Trophoblast cell (in vitro differentiated cells and primary cell): ENCODE measurements around the gene RREB1.
A peak's percentile ranks its signal among the peaks of the same experiment; 100 is the strongest.

Experiments
- DNase-seq, 2 donors: peaks; one replicate each; pipeline ENCODE4 v3.0.0-alpha.2; 2016
- H2AFZ ChIP-seq: 2 replicates; pipeline ENCODE4 v1.6.1; 2013; ENCODE audit warnings: low read length, moderate library complexity, mild to moderate bottlenecking; ENCODE audit not compliant: insufficient read depth, poor library complexity
- H2AK5ac ChIP-seq: 2 replicates; pipeline ENCODE4 v1.6.1; 2013; ENCODE audit warnings: mild to moderate bottlenecking, low read length
- H2BK120ac ChIP-seq: 2 replicates; pipeline ENCODE4 v1.6.1; 2013; ENCODE audit warnings: low read length, mild to moderate bottlenecking, moderate library complexity; ENCODE audit not compliant: insufficient read depth, poor library complexity
- H2BK12ac ChIP-seq: 2 replicates; pipeline ENCODE4 v1.6.1; 2013; ENCODE audit warnings: mild to moderate bottlenecking, low read length, moderate library complexity
- H2BK5ac ChIP-seq: 2 replicates; pipeline ENCODE4 v1.6.1; 2013; ENCODE audit warnings: low read length, low read depth, moderate library complexity, mild to moderate bottlenecking; ENCODE audit not compliant: poor library complexity
- H3K14ac ChIP-seq: 2 replicates; pipeline ENCODE4 v1.6.1; 2013; ENCODE audit warnings: mild to moderate bottlenecking, low read length
- H3K18ac ChIP-seq: 2 replicates; pipeline ENCODE4 v1.6.1; 2013; ENCODE audit warnings: mild to moderate bottlenecking, low read length
- H3K23ac ChIP-seq: 2 replicates; pipeline ENCODE4 v1.6.1; 2013; ENCODE audit warnings: low read length
- H3K27ac ChIP-seq: 2 replicates; pipeline ENCODE4 v1.5.1; 2013; ENCODE audit warnings: low read depth, mild to moderate bottlenecking, inconsistent platforms, low read length, moderate library complexity
- H3K27me3 ChIP-seq: 2 replicates; pipeline ENCODE4 v1.6.1; 2013; ENCODE audit warnings: inconsistent platforms, mild to moderate bottlenecking, low read length, moderate library complexity; ENCODE audit not compliant: insufficient read depth
- H3K36me3 ChIP-seq, 2 experiments: 1 replicate in 1 of 2; 2 replicates in 1 of 2; pipeline ENCODE4 v1.6.1; 2013; ENCODE audit warnings: low read length in 2 of 2, mild to moderate bottlenecking in 2 of 2, moderate library complexity in 1 of 2; ENCODE audit not compliant: insufficient read depth in 2 of 2, control insufficient read depth in 1 of 2
- H3K4ac ChIP-seq: 2 replicates; pipeline ENCODE4 v1.6.1; 2013; ENCODE audit warnings: low read depth, mild to moderate bottlenecking, low read length, moderate library complexity
- H3K4me1 ChIP-seq, 2 experiments: 1 replicate in 1 of 2; 2 replicates in 1 of 2; pipeline ENCODE4 v1.6.1; 2013; ENCODE audit warnings: low read length in 2 of 2, mild to moderate bottlenecking in 2 of 2, moderate library complexity in 1 of 2; ENCODE audit not compliant: insufficient read depth in 2 of 2, control insufficient read depth in 1 of 2
- H3K4me2 ChIP-seq: 2 replicates; pipeline ENCODE4 v1.6.1; 2013; ENCODE audit warnings: inconsistent platforms, mild to moderate bottlenecking, low read length, moderate library complexity
- H3K4me3 ChIP-seq: 2 replicates; pipeline ENCODE4 v1.5.1; 2013; ENCODE audit warnings: mild to moderate bottlenecking, low read depth, low read length, inconsistent platforms
- H3K79me1 ChIP-seq: one replicate; pipeline ENCODE4 v1.6.1; 2013; ENCODE audit warnings: low read length
- H3K79me2 ChIP-seq: 2 replicates; pipeline ENCODE4 v1.6.1; 2013; ENCODE audit warnings: low read length, mild to moderate bottlenecking; ENCODE audit not compliant: control insufficient read depth, insufficient read depth, poor library complexity
- H3K9ac ChIP-seq: 2 replicates; pipeline ENCODE4 v1.6.1; 2013; ENCODE audit warnings: mild to moderate bottlenecking, low read length
- H3K9me3 ChIP-seq: 2 replicates; pipeline ENCODE4 v1.6.1; 2013; ENCODE audit warnings: low read depth, mild to moderate bottlenecking, control low read depth, inconsistent platforms, low read length; ENCODE audit not compliant: insufficient read depth
- H4K12ac ChIP-seq: 2 replicates; pipeline ENCODE4 v1.6.1; 2013; ENCODE audit warnings: low read depth, mild to moderate bottlenecking, low read length, moderate library complexity
- H4K8ac ChIP-seq: 2 replicates; pipeline ENCODE4 v1.6.1; 2013; ENCODE audit warnings: low read depth, mild to moderate bottlenecking, low read length, moderate library complexity
- H4K91ac ChIP-seq: one replicate; pipeline ENCODE4 v1.6.1; 2013; ENCODE audit warnings: low read depth, mild to moderate bottlenecking, low read length, moderate library complexity
- WGBS: extraction: QIAGEN DNeasy Blood & Tissue Kit; methylation state at CpG from one replicate; pipeline ENCODE4 v1.1.7; 2013; ENCODE audit warnings: missing lambda C conversion rate; ENCODE audit not compliant: insufficient read length, insufficient coverage; ENCODE audit errors: extremely low coverage; 5-methylcytosine and 5-hydroxymethylcytosine counted together

RREB1 gene

DNA sequence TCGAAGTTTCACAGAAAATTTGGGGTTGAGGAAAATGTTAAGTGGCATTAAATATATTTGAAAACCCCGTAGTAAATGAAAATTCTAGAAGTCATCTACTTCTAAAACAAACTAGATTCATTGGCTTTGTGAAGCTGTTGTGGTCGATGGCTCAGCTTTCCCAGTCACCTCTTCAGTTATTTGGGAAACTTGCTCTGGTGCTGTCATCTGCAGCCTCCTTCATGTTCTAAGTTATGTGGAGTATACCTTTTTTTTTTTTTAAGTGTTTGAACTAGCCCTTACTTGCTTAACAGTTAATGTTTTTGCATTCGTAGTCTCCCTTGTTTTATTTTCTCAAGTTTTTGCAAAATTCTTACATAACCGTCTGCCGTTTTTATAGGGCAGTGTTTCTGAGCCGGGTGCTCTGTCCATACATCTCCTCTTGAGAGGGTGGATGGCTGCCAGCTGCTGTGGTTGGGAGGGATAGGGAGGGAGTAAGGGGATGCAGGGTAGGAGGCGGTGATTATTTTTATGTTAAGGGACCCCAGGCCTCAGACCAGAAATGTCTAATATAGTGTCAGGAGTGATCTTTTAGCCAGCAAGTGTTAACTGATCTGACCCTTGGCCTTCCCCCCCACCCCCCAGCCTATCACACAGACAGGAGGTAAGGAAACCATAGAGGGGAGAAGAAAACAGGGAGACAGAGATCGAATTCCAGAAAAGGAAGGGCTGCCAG is 7.1 kb downstream of the RREB1 start:
- H3K4me3 ChIP-seq: no peak overlapping the region
- no peaks in the 10 kb centered on the region for H3K9me3 ChIP-seq
- H3K79me2 ChIP-seq: peaks cover 18% of the 10 kb centered on the region
- no peaks in the 10 kb centered on the region for H3K36me3 ChIP-seq
- H3K27me3 ChIP-seq: no peaks in the 10 kb centered on the region
- no peak overlapping the region for H2AK5ac ChIP-seq
- no peak overlapping the region for H3K18ac ChIP-seq
- no peak overlapping the region for H2BK12ac ChIP-seq
- H4K12ac ChIP-seq: no peak overlapping the region
- no peak overlapping the region for H3K4me2 ChIP-seq
- H2AFZ ChIP-seq: no peak overlapping the region
- no peak overlapping the region for H3K14ac ChIP-seq
- no peak overlapping the region for H2BK120ac ChIP-seq
- no peak overlapping the region for H4K8ac ChIP-seq
- H3K23ac ChIP-seq: no peak overlapping the region
- no peak overlapping the region for H3K27ac ChIP-seq
- WGBS: no CpG with 5 or more reads among the region's 9 CpGs
- H3K4ac ChIP-seq: peak overlapping the region; percentile 87
- H3K4me1 ChIP-seq: peaks cover 5 to 23% of the 10 kb centered on the region in 2 experiments
- DNase-seq: no peak
- H2BK5ac ChIP-seq: no peak overlapping the region
- no peak overlapping the region for H3K9ac ChIP-seq
- no peak overlapping the region for H4K91ac ChIP-seq
- H3K79me1 ChIP-seq: peaks cover 6% of the 10 kb centered on the region

DNA sequence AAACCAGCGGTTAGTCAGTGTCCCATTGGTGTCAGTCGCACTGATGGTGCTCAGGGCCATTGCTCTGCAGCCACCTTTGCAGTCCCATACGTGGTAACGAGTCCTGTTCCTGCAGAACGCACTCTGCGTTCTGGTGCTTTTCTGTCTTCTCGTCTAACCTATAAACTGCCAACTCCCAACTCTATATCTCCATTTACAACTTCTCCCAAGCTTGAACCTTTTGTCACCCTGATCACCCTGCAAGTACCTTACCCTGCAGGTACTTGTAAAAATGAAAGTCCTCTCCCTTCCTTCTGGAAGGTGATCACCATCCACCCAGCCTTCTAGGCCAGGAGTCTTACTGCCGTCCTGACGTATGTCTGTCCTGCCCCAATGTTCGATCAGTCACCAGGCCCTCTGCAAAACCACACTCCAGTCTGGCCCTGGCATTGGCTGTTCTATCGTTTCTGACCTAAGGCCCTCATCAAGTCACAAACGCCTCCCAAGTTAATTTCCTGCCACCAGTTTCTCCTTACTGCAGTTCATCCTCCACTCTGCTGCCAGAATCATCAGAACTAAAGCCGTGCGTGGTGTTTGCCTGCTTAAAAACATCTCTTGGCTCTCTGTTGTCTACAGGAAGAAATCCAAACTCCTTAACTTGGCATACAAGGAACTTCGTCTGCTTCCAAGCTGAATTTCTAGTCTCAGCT is 7.9 kb downstream of the RREB1 start:
- no peak overlapping the region for H3K23ac ChIP-seq
- H3K27me3 ChIP-seq: no peaks in the 10 kb centered on the region
- H3K79me1 ChIP-seq: peaks cover 6% of the 10 kb centered on the region
- no peak overlapping the region for H2BK120ac ChIP-seq
- DNase-seq: no peak
- H3K14ac ChIP-seq: no peak overlapping the region
- H3K9ac ChIP-seq: no peak overlapping the region
- peaks cover 21% of the 10 kb centered on the region for H3K79me2 ChIP-seq
- H4K12ac ChIP-seq: no peak overlapping the region
- H3K18ac ChIP-seq: no peak overlapping the region
- peaks cover 5 to 23% of the 10 kb centered on the region in 2 experiments for H3K4me1 ChIP-seq
- no peak overlapping the region for H3K4me3 ChIP-seq
- H3K4ac ChIP-seq: peak overlapping the region; percentile 86
- no peak overlapping the region for H2BK5ac ChIP-seq
- no peak overlapping the region for H2AK5ac ChIP-seq
- H4K8ac ChIP-seq: no peak overlapping the region
- no peak overlapping the region for H3K4me2 ChIP-seq
- H2BK12ac ChIP-seq: no peak overlapping the region
- H3K27ac ChIP-seq: no peak overlapping the region
- H3K9me3 ChIP-seq: no peaks in the 10 kb centered on the region
- H4K91ac ChIP-seq: no peak overlapping the region
- H3K36me3 ChIP-seq: peaks cover 3% of the 10 kb centered on the region in 2 experiments
- H2AFZ ChIP-seq: no peak overlapping the region
- WGBS: no CpG with 5 or more reads among the region's 15 CpGs

DNA sequence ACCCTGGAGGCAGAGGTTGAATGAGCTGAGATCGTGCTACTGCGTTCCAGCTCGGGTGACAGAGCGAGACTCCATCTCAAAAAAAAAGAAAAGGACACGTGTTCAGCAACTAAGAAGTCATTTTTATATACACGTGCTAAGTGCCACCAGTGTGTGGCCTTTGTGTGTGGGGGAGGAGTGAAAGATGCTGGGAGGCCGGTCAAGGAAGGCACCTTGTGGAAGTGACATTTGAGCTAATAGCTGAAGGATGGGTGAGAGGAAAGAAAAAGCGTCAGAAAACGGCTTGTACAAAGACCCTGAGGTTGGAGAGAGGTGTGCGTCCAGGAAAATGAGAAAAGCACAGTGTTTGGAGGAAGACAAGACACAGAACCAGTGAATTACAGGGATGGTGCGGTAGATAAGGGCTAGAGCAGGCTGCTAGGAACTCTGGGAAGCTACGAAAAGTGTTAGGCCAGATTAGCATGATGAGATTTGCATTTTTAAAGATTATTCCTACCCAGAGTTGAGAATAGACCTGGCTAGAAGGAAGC is 11.6 kb downstream of the RREB1 start:
- H3K9me3 ChIP-seq: no peaks in the 10 kb centered on the region
- H2BK120ac ChIP-seq: no peak overlapping the region
- peaks cover 1% of the 10 kb centered on the region for H3K79me1 ChIP-seq
- H4K91ac ChIP-seq: no peak overlapping the region
- H2BK12ac ChIP-seq: no peak overlapping the region
- H3K4me2 ChIP-seq: no peak overlapping the region
- H3K27me3 ChIP-seq: no peaks in the 10 kb centered on the region
- H4K12ac ChIP-seq: no peak overlapping the region
- peak overlapping the region; percentile 1 for H3K23ac ChIP-seq
- H3K14ac ChIP-seq: no peak overlapping the region
- no peak overlapping the region for H2AK5ac ChIP-seq
- H3K4me3 ChIP-seq: no peak overlapping the region
- H3K18ac ChIP-seq: no peak overlapping the region
- H3K9ac ChIP-seq: no peak overlapping the region
- H3K4me1 ChIP-seq: peaks cover 4 to 16% of the 10 kb centered on the region in 2 experiments
- no peak for DNase-seq
- H3K36me3 ChIP-seq: peaks cover 7 to 9% of the 10 kb centered on the region in 2 experiments
- no peak overlapping the region for H2AFZ ChIP-seq
- H2BK5ac ChIP-seq: no peak overlapping the region
- WGBS: no CpG with 5 or more reads among the region's 12 CpGs
- peak overlapping the region; percentile 8 for H3K4ac ChIP-seq
- H4K8ac ChIP-seq: no peak overlapping the region
- H3K79me2 ChIP-seq: peaks cover 20% of the 10 kb centered on the region
- no peak overlapping the region for H3K27ac ChIP-seq

DNA sequence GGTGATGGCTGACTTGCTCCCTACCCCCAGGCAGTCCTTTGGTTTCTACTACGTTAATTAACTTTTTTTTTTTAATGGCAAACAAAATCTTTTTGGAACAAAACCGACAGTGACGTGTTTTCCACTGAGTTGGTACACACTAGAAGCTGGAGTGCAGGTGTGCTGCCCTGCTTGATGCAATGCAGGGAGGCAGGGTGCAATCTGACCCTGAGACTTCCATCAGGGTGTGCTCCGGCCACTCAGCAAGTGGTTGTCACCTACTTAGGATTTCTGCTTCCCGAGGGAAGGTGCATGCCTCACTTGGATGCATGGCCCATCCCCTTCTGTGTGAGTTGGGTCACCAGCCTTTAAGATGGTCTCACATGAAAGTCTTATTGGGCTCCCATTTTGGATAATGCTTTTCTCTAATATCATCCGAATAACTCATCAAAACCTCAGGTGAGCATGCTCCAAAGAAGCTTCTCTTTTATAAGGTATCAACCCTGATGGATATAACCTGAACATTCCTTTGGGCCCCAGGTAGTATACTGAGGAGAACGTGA is 14.0 kb downstream of the RREB1 start:
- Histone ChIP-seq H3K23ac (peak overlapping the region; percentile 73), H3K4me1 (peaks cover 11 to 13% of the 10 kb centered on the region in 2 experiments), H4K91ac (no peak overlapping the region), H2BK120ac (no peak overlapping the region), H4K12ac (no peak overlapping the region), H3K27me3 (no peaks in the 10 kb centered on the region), H3K14ac (no peak overlapping the region), H3K4ac (peak overlapping the region; percentile 69), H3K27ac (no peak overlapping the region), H3K79me1 (no peaks in the 10 kb centered on the region), H3K18ac (no peak overlapping the region), H3K4me2 (no peak overlapping the region), H3K79me2 (peaks cover 24% of the 10 kb centered on the region), H2AFZ (no peak overlapping the region), H2AK5ac (no peak overlapping the region), H3K36me3 (peaks cover 11 to 12% of the 10 kb centered on the region in 2 experiments), H2BK5ac (no peak overlapping the region), H3K9me3 (no peaks in the 10 kb centered on the region), H4K8ac (no peak overlapping the region), H3K4me3 (no peak overlapping the region), H2BK12ac (no peak overlapping the region), H3K9ac (no peak overlapping the region)
- no CpG with 5 or more reads among the region's 7 CpGs for WGBS
- DNase-seq: no peak
